GM21619 (cell line): Measurements from ENCODE around the gene TAF4B.
"Not testable (repeated sequence)": the region's sequence is repeated elsewhere in the genome, so short reads cannot be mapped to it uniquely, and the experiment has no call there.

Source experiments
- ATAC-seq: cut with Tn5 transposase; IDR thresholded peaks from one replicate; pipeline ENCODE4 v1.9.1; 2021; ENCODE audit not compliant: unreplicated experiment

TAF4B gene

DNA sequence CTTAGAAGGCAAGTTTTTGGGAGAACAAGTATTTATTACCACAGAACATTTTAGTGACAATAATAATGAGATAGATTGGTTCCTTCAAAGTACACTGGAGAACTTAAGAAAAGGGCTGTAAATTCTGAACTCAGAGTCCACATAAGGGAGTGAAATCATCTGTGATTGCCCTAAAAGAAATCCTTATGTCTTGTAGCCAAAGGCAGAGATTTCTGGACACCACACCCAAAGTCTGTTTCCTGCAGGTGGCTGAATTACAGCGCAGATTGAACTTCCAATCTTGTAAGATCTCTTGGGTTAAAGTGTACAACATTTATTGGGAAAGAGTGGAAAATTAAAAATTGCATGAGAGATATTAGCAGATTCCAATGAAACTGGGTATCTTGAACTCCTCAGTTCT, 143.8 kb downstream of the TAF4B start:
- no peak for ATAC-seq

DNA sequence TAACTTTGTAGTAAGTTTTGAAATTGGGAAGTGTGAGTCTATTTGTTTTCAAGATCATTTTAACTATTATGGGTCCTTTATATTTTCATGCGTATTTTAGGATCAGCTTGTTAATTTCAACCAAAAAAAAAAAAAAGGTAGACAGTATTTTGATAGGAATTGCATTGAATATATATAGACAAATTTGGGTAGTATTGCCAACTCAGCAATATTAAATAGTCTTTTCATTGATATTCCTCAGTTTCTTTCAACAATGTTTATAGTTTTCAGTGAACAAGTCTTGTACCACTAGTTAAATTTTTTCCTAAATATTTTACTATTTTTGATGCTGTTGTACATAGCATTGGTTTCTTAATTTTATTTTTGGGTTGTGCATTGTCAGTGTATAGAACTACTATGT, 149.9 kb downstream of the TAF4B start:
- no peak for ATAC-seq

DNA sequence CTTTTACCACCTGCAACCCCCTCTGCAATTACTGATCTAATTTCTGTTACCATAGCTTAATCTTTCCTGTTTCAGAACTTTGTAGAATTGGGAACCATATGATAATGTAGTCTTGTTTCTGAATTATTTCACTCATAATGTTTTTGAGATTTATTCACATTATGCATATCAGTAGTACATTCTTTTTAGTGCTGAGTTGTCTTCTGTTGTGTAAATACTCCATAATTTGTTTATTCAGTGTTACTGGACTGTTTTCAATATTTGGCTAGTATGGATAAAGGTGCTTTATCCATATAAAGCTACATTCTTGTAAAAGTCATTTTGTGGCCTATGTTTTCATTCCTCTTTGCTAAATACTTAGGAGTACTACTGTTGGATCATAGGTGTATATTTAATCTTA, 152.5 kb downstream of the TAF4B start:
- no peak for ATAC-seq

GRCh38 chr18:26381555-26381954, 155.3 kb downstream of the TAF4B start:
- not testable (repeated sequence) for ATAC-seq

GRCh38 chr18:26383454-26384270, 157.4 kb downstream of the TAF4B start:
- ATAC-seq: peak; percentile 77

DNA sequence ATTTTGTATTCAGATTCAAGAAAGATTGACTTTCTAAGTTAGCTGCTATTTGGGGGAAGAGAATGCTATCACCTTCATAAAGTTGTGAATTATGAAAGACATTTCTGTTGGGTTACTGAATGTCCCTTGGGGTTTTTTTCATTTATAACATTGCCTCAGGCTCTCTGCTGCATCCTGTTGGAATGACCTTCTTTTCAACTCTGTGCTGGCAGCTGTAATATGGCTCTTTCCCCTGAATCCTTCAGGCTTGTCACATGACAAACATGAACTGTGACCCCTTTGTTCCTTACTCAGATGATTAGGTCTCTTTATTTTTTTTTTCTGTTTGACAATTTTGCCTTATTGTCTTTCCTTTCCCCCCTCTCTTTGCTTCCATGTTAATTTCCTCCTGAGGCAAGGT, 159.8 kb downstream of the TAF4B start:
- ATAC-seq: no peak

GRCh38 chr18:26386441-26386840, 160.2 kb downstream of the TAF4B start:
- no peak for ATAC-seq

- ATAC-seq: no peak
Observed at GRCh38 chr18:26394047-26394654, 167.9 kb downstream of the TAF4B start.

DNA sequence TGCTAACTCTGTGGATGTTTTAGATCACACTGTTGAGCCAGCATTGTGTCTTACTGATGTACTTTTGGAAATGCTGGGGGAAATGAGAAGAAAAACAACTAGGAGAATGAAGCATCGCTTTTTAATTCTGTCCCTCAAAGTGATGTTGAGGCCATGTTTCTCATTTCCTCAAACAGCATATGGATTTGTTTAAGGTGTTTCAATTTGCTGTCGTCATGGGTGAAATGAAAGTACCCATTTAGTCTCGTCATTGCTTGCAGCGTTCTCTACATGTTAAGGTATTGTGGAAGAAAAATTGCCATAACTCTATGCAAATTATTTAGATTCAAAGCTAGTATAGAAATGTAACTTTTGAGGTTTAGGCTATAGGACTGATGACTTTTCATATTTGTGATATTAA, 170.8 kb downstream of the TAF4B start:
- ATAC-seq: no peak

- ATAC-seq: no peak
Observed at GRCh38 chr18:26403491-26403890, 177.2 kb downstream of the TAF4B start.

- ATAC-seq: peak; percentile 87
Observed at GRCh38 chr18:26405190-26405801, 179.1 kb downstream of the TAF4B start.

- ATAC-seq: no peak
Observed at GRCh38 chr18:26406324-26406723, 180.1 kb downstream of the TAF4B start.

GRCh38 chr18:26406854-26407517, 180.7 kb downstream of the TAF4B start:
- no peak for ATAC-seq

DNA sequence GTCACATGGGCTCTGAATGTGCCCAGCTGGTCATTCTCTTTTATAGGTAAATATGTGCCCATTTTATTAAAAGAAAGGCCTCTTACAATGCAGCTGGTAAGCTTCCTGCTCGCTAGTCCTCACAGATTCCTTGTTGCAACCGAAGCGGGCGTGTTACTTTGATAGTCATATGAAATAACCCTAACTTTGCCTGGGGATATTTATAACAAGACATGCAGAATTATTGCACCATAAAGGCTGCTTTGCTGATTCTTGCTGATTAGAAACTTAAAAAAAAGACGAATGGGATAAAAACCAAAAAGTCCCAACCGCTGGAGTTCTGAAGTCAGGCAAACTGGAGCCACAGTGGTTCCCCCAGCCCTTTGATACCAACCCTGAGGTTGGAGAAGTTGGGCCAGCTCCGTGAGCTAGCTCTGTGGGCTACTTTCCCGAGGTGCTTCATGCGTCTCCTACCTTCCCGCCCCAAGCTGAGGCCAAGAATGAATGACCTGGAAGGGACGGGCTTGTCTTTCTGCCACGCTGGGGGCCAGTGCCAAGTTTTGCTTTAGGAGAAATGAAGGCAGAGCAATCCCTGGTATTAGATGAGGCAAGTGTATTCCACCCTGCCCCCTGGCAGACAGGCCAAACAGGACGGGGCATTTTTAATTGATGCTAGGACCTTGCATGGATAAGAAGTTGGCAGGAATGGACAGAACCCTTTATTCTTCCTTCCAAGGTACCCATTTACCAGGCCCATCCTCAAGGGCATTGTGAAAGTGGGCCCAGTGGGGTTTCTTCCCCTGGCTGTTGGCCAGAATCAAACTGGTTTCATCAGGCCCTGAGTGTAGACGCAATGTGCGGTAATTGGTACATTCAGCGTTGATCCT, 181.7 kb downstream of the TAF4B start:
- ATAC-seq: no peak

GRCh38 chr18:26409091-26409490, 182.8 kb downstream of the TAF4B start:
- no peak for ATAC-seq

DNA sequence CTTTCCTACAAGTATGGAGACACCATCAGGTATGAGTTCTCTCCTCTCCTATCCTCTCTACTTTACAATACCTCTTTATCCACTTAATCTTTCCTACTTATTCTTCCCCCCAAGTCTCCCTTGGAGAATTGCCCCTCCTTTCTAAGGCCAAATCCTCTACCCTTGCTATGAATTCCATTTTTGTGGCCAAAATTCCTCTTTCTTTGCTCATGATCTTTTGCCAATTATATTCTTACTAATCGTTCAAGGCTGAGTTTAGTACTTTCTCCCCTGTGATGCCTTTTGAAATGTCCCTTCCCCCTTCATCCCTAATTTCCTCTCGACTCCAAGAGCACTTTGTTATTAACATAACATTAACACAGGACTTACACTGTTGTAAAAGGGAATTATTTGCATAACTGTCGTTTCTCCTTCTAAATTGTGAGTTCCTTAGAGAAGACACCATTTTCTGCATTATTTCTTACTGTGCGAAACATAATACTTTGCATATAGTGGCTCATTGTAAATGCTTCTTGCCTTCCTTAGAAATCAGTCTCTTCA, 188.7 kb downstream of the TAF4B start:
- ATAC-seq: no peak

DNA sequence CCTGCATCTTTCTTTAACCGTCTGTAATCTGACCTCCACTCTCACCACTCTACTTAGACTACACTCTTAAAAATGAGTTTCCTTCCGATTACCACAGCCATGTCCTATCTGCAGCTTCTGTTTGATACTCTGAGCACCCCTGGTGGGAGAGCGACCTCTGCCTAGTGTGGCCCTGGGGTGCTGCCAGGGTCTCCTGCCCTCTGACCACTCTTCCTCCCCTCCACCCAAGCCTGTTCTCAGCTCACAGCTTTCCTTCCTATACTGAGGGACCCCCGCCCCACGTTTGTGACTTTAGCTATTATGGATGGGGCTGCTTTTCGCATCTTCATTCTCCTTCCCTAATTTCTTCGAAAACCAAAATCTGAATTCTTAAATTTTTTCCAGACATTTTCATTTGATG, 189.4 kb downstream of the TAF4B start:
- ATAC-seq: no peak

DNA sequence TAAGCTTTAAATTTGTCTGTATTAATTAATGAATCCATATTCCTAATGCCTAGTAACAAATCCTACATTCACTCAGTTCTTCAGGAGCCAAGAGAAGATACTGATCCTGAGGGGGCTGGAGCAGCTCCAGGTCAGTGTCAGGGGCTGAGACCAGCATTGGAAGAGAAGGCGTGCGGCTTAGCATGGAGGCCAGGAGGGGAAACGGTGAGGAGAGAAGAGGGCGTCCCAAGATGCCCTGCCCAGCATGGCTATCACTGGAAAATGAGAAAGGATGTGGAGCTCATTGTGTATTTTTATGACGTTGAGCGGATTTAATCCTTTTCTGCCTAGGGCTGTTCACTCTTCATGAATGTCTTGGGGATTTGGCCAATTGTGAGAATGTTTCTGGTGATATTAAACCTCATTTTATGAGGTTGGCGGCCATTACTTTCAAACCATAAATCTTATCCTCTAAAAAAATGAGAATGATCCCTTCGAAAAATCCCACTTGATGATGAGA, 190.5 kb downstream of the TAF4B start:
- no peak for ATAC-seq

DNA sequence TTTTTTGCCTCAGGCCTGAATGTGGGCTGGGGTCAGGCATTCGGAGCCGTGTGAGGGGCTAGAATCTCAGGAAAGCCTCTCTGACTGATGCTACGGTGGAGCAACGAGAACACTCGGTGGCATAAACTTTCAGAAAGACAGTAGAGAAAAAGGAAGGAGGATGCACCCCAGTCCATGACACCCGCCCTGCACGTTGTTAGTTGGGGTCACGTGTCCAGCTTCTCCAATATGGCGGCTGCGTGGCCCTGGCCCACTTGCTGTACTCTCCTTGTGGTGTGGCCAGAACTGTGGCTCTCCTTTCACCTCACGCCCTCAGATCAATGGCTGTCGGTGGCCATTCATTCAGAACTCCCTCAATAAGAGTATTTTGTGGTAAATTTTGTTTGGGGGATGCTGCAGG, 190.9 kb downstream of the TAF4B start:
- ATAC-seq: no peak

GRCh38 chr18:26418225-26418624, 192.0 kb downstream of the TAF4B start:
- ATAC-seq: no peak
